ENCODE measurements around the gene MYBPC3. TPM values are rescaled to one million over a fixed set of nuclear protein-coding genes. Genes with fewer than 3 reads are reported as not detected.

MYBPC3 gene
- total RNA-seq, 2 donors from 2014 or later, result not detected

DNA sequence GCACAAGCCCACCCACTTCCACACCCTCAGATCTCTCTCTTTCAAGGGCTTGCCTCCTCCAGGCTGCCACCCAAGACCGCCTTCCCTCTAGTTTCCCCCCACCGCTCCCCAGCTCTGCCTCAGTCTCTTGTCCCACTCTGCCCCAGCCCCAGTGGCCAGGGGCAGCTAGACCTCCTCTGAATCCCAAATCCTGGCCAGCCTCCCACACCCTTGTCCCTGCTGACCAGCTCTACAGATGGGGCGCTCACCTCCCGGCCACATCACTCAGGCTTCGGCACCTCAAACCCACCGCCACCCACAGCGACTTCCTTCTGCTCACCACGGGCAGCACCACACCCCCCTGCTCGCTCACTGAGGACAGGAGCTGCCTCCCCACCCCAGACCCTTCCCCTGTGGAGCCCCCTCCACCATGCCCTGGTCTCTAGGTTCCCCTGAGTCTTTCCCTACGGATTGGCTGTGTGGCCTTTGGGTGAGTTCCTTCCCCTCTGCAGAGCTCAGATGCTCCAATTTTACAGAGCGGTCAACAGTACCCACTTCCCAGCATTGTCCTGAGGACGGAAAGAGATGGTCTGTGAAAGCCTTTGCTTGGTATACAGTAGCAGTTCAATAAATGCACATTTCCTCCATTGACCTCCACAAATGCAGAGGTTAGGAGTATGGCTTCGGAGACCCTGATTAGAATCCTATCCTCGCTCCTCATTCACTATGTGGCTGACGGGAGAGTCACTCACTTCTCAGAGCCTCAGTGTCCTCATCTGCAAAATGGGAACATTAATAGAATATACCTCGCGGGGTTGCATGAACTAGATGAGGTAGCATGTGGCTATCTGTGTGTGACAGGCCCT, 37.3 kb upstream of the MYBPC3 start:
- H3K36me3 Mint-ChIP-seq, result no peaks in the 10 kb centered on the region
- ATAC-seq, result no peak
- H3K9me3 Mint-ChIP-seq, result no peaks in the 10 kb centered on the region
- DNase-seq (ENCODE audit: low spot score in 2 of 2), result no peak
- H3K27ac Mint-ChIP-seq, result peak overlapping the region in 1 of 2 donors; percentile 43

DNA sequence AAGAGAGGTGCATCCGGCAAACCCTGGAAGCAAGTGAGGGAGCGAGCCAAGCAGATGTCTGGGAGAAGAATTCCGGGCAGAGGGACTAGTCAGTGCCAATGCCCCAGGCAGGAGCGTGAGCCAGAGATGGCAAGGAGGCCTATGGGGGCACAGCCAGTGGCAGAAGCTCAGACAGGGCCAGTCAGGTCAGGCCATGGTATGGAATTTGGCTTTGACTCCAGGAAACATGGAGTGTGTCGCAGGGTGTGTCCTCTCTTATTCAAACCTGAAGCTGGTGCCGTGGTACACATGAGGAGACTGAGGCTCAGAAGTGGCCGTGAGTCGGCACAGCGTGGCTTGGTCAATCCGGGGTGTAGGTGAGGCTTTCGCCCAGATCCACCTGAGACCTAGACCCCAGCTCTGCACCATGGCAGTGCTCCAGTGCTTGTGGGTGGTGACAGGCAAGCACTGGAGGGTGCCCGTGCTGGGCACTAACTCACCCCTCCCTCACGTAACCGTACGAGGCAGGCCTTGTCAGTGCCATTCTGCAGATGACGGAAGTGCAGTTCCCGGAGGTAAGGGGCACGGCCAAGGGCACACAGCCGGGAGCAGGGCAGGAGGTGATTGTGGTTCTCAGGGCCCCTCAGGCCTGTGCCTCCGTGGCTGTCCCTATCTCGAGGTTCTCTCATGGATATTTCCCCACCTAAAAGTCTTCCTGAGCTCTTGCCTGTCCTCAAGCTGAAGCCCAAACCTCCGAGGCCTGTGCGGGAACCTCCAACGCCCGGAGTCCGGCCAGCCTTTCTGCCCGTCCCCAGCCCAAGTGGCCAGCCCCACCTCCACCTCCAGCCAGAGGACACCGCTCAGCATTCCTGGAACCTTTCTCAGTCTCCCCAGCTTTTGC, 36.4 kb upstream of the MYBPC3 start:
- Mint-ChIP-seq H3K9me3 (no peaks in the 10 kb centered on the region), H3K27ac (peak overlapping the region in 1 of 2 donors; percentile 43), H3K36me3 (no peaks in the 10 kb centered on the region)
- no peak for ATAC-seq
- DNase-seq (ENCODE audit: low spot score in 2 of 2), result no peak

DNA sequence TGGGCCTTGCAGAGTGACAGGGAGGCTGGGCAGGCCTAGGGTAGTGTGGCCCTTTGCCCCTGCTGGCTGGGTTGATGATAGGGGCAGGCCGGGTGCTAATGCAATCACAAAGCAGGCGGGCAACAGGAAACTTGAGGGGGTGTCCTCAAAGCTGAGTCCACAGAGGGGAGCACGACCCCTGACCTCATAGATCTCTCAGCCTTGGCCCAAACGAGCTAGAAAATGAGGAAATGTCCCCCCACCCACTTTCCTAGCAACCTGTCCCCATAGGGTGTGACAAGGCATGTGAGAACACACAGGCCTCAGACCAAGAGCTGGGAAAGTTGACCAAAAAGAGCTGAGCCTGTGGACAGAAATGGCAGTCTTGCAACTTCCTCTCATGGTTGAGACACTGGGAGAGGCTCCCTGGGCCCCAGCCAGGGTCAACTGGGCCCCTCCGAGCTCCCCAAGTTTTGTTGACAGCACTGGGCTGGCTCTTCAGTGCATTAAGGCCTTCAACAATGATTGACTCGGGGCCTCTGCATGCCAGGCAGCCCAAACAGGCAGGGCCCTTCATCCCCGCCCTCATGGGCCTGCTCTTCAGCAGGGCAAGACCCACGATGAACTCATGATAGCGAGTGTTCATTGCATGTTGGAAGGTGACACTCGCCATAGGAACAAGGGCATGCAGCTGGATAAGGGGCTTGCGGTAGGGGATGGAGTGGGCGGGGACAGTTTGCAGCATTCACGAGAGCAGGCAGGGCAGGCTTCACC, 35.6 kb upstream of the MYBPC3 start:
- ATAC-seq, result no peak
- DNase-seq (ENCODE audit: low spot score in 2 of 2), result no peak
- Mint-ChIP-seq H3K27ac (no peak overlapping the region), H3K36me3 (no peaks in the 10 kb centered on the region), H3K9me3 (no peaks in the 10 kb centered on the region)

DNA sequence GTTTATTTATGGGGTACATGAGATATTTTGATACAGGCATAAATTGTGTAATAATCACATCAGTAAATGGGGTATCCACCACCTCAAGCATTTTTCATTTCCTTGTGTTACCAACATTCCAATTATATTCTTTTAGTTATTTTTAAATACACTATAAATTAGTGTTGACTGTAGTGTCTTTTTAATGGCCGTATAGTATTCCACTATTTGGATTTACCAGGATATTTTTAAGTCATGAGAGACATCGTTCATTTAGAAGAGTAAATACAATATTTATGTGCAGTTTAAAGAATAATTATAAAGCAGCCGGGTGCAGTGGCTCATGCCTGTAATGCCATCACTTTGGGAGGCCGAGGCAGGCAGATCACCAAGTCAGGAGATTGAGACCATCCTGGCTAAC, 32.0 kb upstream of the MYBPC3 start:
- DNase-seq (ENCODE audit: low spot score in 2 of 2) (no peak), ATAC-seq (no peak)
- Mint-ChIP-seq H3K36me3 (no peaks in the 10 kb centered on the region), H3K27ac (no peak overlapping the region), H3K9me3 (no peaks in the 10 kb centered on the region)

DNA sequence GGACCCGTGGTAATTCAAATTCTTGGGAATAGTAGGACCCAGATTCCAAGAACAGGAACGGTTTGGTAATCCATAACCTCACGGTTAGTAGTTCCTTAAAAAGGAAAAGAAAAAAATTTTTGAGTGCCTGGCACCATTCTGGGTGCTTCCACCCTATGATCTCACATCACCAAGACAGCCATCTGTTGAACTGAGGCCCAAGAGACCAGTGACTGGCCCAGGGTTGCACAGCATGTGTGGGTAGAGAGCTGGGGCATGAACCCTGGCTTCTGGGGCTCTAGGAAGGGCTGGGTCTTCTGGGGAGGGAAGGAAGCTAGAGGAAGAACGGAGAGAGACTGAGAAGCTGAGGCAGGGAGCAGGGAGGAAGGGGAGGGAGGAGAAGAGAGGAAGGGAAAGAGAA, 30.6 kb upstream of the MYBPC3 start:
- Mint-ChIP-seq H3K36me3 (no peaks in the 10 kb centered on the region), H3K27ac (no peak overlapping the region), H3K9me3 (no peaks in the 10 kb centered on the region)
- ATAC-seq (no peak), DNase-seq (ENCODE audit: low spot score in 2 of 2) (no peak)

DNA sequence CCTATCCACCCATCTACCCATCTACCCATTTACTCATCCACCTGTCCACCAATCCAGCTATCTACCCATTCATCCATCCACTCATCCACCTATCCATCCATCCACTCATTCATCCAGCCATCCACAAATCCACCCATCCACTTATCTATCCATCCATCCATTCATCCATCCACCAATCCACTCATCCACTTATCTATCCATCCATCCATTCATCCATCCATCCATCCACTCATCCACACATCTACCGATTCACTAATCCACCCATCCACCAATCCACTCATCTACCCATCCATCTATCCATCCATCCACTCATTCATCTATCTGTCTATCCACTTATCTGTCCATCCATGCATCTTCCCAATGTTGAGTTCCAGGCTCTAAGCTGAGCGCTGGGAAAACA, 27.6 kb upstream of the MYBPC3 start:
- ATAC-seq (no peak), DNase-seq (ENCODE audit: low spot score in 2 of 2) (no peak)
- H3K9me3 Mint-ChIP-seq, result no peaks in the 10 kb centered on the region
- no peak overlapping the region for H3K27ac Mint-ChIP-seq
- no peaks in the 10 kb centered on the region for H3K36me3 Mint-ChIP-seq

DNA sequence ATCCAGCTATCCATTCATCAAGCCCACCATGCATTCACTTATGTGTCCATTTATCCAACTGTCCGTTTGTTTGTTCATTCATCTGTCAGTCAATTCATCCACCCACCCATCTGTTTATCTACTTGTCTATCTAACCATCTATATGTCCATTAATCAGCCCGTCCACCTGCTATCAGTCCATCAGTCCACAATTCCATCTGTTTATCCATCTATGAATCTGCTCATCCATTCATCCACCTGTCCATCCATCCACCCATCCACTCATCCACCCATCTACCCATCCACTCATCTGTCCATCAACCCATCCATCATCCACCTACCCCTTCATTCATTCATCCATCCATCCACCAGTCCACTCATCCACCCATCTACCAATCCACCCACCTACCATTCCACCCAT, 26.8 kb upstream of the MYBPC3 start:
- H3K36me3 Mint-ChIP-seq, result no peaks in the 10 kb centered on the region
- no peak for DNase-seq (ENCODE audit: low spot score in 2 of 2)

DNA sequence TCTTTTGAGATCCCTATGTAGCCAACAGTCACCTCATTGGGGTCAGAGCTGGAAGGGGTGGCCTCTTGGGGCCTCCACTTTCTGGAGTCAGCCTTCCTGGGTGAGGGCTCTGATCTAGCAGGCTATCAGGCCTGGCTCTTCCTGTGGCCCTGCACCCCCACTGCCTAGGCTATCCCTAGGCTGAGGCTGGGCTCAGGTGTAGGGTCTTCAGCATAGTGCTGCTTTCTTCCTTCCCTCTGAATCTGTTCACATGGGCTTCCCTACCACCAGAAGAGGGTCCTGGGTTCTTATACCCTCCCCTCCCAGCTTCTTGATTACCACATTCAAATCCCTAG, 26.3 kb upstream of the MYBPC3 start:
- DNase-seq (ENCODE audit: low spot score in 2 of 2) (no peak), ATAC-seq (no peak)
- no peaks in the 10 kb centered on the region for H3K36me3 Mint-ChIP-seq
- no peak overlapping the region for H3K27ac Mint-ChIP-seq
- no peaks in the 10 kb centered on the region for H3K9me3 Mint-ChIP-seq

More for the DNA sequence above, 26.8 kb upstream of the MYBPC3 start:
- no peaks in the 10 kb centered on the region for H3K9me3 Mint-ChIP-seq
- H3K27ac Mint-ChIP-seq, result no peak overlapping the region
- ATAC-seq, result no peak

DNA sequence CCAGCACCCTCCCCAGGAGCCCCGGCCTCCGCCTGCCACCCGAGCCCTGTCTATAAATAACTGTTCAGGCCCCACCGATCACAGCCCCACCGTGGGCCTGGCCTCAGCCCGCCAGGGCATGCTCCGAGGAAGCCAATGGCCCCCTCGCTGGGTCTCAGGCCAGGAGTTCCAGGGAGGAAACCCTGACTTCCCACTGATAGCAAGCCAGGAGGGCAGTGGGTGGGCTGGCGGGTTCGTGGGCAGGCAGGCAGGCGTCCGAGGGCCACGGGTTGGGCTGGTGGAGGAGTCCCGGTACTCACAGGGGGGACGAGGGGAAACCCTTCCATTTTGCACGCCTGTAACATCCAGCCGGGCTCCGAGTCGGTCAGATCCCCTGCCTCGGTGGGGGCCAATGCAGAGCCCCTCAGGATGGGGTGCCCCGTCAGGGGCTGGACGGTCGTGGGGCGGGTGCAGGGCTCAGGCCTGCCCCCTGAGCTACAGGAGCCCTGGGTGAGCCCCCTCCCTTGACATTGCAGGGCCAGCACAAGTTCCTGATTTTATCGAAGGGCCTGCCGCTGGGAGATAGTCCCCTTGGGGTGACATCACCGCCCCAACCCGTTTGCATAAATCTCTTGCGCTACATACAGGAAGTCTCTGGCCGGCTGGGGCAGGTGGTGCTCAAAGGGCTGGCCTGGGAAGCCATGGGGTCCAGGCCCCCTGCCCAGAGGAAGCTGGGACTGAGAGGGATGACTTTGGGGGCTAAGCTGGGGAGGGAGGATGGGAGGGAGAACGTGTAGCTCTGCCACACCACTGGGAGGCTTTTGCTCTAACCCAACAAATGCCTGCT, 25.7 kb upstream of the MYBPC3 start, which contains the start of gene SPI1:
TSS of gene SPI1 (minus strand) at position 538 of the 826 bp plus-strand sequence. CDS start at position 344, 194 bp downstream.
- Mint-ChIP-seq H3K27ac (peak within 1 kb of the TSS in 1 of 2 donors; percentile 34), H3K9me3 (no peaks in the 10 kb centered on the region), H3K36me3 (no peaks in the 10 kb centered on the region)
- ATAC-seq (no peak), DNase-seq (ENCODE audit: low spot score in 2 of 2) (no peak)

DNA sequence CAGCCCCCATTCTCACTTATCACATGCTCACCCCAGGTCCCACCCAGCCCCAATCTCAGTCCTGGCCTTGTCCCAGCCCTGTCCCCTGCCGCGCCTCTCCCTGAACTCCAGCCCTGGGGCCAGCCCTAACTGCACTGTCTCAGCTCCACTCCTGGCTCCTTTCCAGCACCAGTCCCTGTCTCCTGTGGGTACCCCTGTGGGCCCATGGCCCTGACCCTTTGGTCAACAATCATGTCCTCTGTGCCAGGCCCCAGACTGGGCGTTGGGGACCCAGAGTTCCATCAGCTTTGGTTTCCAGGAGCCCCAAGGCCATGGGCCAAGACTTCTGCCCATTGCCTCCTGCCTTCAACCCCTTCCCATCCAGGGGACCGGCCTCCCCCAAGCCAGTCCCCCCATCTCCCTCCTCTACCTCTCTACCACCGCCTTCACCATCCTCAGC, 25.1 kb upstream of the MYBPC3 start:
- DNase-seq (ENCODE audit: low spot score in 2 of 2), result no peak
- ATAC-seq, result no peak
- Mint-ChIP-seq H3K36me3 (no peaks in the 10 kb centered on the region), H3K27ac (peak overlapping the region in 1 of 2 donors; percentile 34), H3K9me3 (no peaks in the 10 kb centered on the region)

DNA sequence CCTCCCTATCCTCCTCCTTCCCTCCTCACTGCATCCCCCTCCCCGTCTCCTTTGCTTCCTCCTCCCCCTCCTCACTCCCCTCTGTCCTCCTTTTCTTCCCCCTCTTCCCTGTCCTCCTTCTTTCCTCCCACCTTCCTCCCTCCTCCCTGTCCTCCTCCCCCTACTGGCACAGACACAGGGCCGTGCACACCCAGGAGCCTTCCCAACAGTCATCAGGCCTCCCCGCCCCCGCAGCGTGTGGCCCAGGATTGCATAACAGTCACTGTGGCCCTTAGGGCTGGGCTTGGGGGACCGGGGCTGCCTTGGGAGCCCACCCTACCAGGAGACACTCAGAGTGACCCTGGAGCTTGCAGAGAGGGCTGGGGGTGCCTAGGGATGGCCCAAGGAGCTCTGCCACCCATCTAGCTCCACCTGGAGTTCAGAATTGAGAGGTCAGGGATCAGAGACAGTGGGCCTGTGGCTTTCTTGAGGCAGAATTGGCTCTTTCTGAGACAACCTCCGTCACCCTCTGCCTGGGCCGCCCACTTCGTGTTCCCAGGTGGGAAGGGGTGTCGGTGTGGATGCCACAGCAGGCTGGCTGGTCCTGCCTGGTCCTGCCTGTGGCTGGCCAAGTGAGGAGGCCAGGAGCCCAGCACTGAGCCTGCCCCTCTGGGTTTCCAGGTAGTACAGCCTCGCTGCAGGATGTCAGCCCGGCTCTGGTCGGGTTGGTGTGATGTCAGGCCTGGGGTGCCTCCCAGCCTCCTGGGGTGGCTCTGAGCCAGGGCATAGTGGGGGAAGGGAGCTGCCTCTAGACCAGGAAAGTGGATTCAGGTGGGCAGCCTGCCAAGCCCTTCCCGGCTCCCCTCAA, 24.2 kb upstream of the MYBPC3 start:
- ATAC-seq (no peak), DNase-seq (ENCODE audit: low spot score in 2 of 2) (no peak)
- H3K36me3 Mint-ChIP-seq, result no peaks in the 10 kb centered on the region
- no peaks in the 10 kb centered on the region for H3K9me3 Mint-ChIP-seq
- no peak overlapping the region for H3K27ac Mint-ChIP-seq

DNA sequence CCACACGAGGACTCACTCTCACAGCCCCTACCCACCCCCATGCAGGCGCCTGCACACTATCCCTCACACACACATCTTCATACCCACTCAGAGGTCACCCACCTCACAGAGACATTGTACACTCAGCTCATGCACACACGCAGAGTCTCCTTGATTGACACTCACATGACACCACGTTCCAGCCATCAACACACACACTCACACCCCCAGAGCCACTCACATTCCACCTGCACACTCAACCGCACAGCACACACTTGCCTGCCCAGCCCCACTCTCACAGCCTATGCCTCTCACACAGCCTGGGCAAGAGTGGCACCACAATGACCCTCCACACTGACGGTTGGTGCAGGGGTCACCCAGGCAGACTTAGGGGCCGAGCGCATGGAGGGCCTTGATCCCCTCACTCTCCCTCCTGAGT, 23.6 kb upstream of the MYBPC3 start:
- H3K36me3 Mint-ChIP-seq, result no peaks in the 10 kb centered on the region
- H3K27ac Mint-ChIP-seq, result no peak overlapping the region
- ATAC-seq (no peak), DNase-seq (ENCODE audit: low spot score in 2 of 2) (no peak)
- H3K9me3 Mint-ChIP-seq, result no peaks in the 10 kb centered on the region

DNA sequence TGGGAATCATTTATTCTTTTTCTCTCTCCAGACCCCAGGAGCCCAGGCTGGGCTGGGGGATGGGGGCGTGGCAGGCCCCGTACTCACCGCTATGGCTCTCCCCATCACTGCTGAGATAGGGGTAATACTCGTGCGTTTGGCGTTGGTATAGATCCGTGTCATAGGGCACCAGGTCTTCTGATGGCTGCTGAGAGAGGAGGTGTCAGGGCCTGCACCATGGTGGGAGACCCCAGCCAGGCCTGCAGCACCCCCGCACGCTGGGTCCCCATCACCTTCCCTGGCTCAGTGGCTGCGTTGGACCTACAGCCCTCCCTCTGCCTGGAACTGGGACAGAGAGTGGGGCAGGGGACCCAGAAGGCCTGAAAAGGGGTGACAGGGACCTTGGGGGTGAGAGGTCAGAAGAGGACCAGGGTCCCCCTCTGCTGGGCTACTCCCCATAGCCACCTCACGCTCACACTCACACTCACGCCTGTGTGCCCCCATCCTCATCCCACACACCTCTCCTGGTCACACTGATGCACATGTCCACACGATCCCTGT, 23.1 kb upstream of the MYBPC3 start:
- no peak for DNase-seq (ENCODE audit: low spot score in 2 of 2)
- no peak overlapping the region for H3K27ac Mint-ChIP-seq
- no peaks in the 10 kb centered on the region for H3K36me3 Mint-ChIP-seq
- ATAC-seq, result no peak
- H3K9me3 Mint-ChIP-seq, result no peaks in the 10 kb centered on the region

DNA sequence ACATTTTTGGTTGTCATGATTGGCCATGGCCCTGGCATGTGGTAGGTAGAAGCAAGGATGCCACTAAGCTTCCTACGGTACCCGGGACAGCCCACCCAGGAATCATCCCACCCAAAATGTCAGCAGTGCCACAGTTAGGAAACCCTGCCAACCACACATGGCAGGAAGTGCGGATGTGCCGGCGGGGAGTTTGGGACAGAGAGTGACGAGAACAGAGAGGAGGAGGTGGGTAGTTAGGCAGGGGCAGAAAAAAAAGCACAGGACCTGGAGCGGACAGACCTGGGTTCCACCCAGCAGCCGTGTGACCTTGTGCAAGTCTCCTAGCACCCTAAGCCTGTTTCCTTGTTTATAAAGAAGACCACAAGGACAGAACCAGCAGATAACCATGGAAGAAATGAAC, 22.5 kb upstream of the MYBPC3 start:
- DNase-seq (ENCODE audit: low spot score in 2 of 2), result no peak
- Mint-ChIP-seq H3K9me3 (no peaks in the 10 kb centered on the region), H3K27ac (peak overlapping the region in 1 of 2 donors; percentile 74), H3K36me3 (no peaks in the 10 kb centered on the region)
- ATAC-seq, result no peak

DNA sequence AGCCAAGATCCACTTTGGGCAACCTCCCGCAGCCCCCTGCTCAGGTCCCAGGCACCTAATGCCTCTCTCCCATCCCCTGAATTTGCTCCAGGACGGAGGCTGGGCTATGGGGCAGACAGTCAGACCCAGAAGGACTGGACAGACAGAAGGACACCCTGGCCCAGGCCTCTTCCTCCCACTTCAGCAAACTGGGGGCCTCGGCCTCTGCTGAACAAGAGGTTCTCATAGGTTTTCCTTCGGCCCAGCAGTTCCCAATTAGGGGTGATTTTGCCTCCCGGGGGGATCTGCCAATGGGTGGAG, 22.2 kb upstream of the MYBPC3 start:
- H3K36me3 Mint-ChIP-seq, result no peaks in the 10 kb centered on the region
- no peak for DNase-seq (ENCODE audit: low spot score in 2 of 2)
- no peaks in the 10 kb centered on the region for H3K9me3 Mint-ChIP-seq
- H3K27ac Mint-ChIP-seq, result peak overlapping the region in 1 of 2 donors; percentile 74
- ATAC-seq, result no peak

All from activated naive CD4-positive, alpha-beta T cell treated with anti-CD3 and anti-CD28 coated beads, Interleukin-2, amount 50 U/mL, for 72 hours (primary cell).